Measurements from ENCODE around the gene SLC44A3. TPM values are rescaled to one million over a fixed set of nuclear protein-coding genes. Genes with fewer than 3 reads are reported as not detected.

SLC44A3 gene
- polyA plus RNA-seq, 2 of the 4 experiments (the other 2 are of a cell fraction): 1.9 to 5.4 TPM

Other genes with a start within 250 kb of the SLC44A3 start
- 59.8 and 61.6 TPM in 2 replicates for gene CNN3, start 106.8 kb downstream of the SLC44A3 start, polyA plus RNA-seq (2011; rRNA removed)
- 70.2 to 83.4 TPM (median 78.3 TPM) in 3 replicates for gene CNN3, start 106.8 kb downstream of the SLC44A3 start, polyA plus RNA-seq (2017; fragmentation: RNase III; extraction: RNeasy Plus Mini Kit Qiagen cat#74134 plus additional on column Dnase treatment)